GM21360 (cell line): ENCODE measurements around the gene MED23.

Source experiments
- ATAC-seq: cut with Tn5 transposase; IDR thresholded peaks from one replicate; pipeline ENCODE4 v1.9.1; 2021; ENCODE audit warnings: mild to moderate bottlenecking, moderate library complexity; ENCODE audit not compliant: unreplicated experiment

MED23 gene

DNA sequence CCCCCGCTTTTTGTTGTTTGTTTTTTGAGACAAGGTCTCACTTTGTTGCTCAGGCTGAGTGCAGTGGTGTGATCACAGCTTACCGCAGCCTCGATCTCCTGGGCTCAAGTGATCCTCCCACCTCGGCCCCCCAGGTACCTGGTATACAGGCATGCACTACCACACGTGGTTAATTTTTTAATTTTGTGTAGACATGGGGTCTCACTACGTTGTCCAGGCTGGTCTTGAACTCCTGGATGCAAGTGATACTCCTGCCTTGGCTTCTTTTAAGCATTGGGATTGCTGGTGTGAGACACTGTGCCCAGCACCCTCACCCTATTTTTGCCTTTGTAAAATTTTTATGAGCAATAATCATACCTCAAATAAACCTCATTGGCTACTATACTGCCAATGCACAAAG is 14.5 kb upstream of the MED23 start:
- ATAC-seq, result no peak

DNA sequence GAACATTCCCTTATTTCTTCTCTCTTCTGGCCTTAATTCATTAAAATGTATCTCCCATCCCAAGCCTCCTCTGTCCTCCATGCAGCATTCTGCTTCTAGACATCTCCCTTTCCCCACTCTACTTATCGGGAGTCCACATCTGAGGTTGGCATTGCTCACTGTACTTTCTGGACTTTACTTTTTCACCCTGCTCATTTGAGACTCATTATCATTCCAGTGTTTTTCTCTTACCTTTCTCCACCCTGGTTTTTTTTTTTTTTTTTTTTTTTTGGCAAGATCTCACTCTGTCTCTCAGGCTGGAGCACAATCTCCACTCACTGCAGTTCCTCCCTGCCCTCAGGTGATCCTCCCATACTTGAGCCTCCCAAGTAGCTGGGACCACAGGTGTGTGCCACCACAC is 13.5 kb upstream of the MED23 start:
- ATAC-seq, result no peak

- no peak for ATAC-seq
Observed at GRCh38 chr6:131640576-131640975, 12.5 kb upstream of the MED23 start.

GRCh38 chr6:131640100-131640499 is 12.1 kb upstream of the MED23 start:
- no peak for ATAC-seq

GRCh38 chr6:131638013-131638412 is 10.0 kb upstream of the MED23 start:
- ATAC-seq, result no peak

DNA sequence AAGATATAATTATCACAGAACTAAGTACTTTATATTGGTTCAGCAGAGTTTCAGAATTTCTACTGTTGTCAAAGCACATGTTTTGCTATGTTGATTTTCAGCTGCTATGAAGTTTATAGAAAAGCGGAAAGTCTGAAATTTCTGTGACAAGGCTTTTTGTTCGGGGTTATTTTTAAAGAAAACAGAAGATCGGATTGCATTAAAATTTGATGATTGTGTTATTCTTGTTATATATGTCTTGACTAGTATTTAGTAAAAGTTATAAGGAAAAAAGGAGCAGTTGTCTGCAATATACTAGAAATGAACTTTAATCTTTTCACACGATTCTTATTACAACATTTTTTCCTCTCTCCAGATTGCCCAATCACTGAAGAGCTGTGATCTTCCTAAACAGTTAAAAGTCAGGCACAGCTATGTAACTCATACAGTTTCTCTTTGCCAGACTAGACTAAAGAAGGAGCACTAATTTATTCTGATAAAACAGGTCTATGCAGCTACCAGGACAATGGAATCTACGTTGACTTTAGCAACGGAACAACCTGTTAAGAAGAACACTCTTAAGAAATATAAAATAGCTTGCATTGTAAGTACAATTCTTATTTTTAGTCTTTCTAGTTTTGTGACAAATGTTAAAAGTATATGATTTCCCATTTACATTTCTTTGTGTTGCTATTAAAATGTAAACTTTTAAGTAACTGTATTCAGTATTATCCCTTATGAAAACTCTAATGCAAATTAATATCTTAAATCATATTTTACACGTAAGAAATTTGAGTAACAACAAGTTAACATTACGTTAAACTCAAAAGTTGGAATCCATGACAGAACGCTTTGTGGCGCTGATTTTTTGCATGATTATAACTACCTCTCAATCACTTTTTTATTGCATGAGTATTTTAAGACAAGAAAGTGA is 9.1 kb upstream of the MED23 start, which contains the start of gene ENPP3:
Gene ENPP3 (plus strand): TSS at position 423 of the 913 bp plus-strand sequence. CDS start 83 bp downstream, at position 506.
- no peak for ATAC-seq

- peak; percentile 90 for ATAC-seq
Observed at GRCh38 chr6:131635384-131636340, 7.6 kb upstream of the MED23 start.

DNA sequence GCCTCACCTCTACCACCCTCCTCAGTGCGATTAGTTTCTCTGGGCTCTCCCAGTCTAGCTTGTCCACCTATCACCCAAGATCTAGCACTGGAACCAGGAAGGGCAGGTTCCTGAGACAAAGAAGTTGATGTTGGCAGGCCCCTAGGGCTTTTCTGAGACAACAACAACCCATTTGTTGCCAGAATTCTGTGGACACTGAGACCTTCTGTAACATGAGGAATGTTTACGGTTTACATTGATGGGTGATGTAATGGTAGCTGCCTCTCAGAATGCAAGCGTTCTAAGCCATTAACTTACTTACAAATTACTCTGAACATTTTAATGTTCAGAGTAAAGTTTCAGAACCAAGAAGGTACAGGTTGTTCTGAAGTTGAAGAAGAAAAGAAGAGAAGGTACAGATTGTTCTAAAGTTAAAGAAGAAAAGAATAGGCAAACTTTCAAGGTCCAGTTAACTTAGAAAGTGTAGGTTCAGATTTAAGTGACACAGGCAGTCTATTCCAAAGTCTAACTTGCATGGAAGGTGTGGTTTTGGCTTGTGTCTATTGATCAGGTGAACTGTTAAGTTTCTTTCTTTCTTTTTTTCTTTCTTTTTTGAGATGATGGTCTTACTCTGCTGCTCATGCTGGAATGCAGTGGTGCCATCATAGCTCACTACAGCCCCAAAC is 3.7 kb upstream of the MED23 start:
- ATAC-seq, result no peak

GRCh38 chr6:131629651-131630050 is 1.6 kb upstream of the MED23 start:
- ATAC-seq, result no peak

DNA sequence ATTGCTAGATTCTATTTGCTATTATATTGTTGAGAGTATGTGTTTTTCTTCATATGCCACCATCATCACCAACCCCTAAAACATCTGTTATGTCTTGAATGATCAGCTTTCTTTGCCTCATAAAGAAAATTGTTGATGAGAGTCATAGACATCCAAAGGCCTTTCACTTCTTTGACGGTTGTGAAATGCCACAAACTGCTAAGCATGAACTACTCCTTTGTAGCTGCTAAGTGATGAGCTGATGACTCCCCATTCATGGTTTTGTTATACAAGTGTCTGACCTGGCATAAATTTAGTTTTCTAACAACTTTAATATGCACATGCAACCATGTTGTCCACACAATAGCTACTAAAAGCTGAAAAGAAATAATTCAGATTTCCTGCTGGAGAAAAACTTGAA is 684 bp upstream of the MED23 start:
- no peak for ATAC-seq

DNA sequence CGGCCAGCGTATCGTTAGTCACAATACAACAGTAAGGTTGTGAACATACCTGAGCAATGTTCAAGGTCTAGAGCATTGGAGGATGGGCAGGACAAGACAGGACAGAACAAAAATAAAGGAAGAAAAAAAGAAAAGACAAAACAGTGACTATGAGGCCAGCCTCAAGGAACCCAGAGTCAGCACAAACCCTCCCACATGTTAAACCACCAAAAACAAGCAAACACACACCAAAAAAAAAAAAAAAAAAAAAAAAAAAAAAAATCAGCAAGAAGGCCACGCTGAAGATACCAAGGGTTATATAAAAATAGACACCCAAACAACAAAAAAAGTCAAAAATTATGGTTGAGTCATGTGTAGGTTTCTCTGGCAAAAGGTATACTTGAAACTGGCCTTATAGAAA is 12.8 kb downstream of the MED23 start:
- ATAC-seq, result no peak

GRCh38 chr6:131613296-131613925 is 14.6 kb downstream of the MED23 start:
- no peak for ATAC-seq

DNA sequence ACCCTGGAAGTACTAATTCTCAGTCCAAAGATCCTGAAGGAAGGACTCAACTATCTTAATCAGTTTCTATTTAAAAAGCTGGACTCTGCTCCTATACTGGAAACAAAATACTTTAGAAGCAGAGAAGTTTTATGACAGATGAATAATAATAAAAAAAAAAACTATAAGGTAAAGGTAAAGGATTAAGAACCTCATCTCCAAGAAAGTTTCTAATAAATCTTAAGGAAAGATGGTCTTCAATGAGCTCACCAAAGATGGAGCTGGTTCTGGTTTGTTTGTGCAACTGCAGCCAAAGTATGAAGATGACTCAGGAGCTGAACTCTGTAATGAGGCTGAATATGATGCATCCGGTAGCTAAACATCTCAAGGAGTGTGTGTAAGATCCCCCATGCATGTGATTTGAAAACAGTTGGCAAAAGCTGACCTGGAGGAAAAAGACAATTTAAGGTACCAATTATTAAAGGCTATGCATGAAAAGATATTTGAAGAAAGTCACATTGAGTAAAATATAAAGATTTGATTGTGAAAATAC is 25.2 kb downstream of the MED23 start:
- ATAC-seq, result no peak

GRCh38 chr6:131600716-131601115 is 27.3 kb downstream of the MED23 start:
- ATAC-seq, result no peak

DNA sequence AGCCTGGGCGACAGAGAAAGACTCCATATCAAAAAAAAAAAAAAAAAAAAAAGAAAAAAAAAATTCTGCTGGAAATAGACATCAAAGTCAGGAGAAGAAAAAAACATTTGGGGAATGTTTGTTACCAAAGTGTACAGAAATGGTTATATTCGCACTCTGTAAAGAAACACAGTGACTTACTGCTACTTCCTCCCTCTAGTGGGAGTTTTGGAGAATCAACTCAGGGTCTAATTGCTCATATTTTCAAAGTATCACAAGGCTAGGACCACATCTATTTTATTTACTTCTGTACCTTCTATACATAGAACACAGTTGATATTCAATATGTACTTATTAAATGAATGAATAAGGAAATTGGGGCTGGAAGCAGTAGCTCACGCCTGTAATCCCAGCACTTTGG is 30.6 kb downstream of the MED23 start:
- no peak for ATAC-seq

DNA sequence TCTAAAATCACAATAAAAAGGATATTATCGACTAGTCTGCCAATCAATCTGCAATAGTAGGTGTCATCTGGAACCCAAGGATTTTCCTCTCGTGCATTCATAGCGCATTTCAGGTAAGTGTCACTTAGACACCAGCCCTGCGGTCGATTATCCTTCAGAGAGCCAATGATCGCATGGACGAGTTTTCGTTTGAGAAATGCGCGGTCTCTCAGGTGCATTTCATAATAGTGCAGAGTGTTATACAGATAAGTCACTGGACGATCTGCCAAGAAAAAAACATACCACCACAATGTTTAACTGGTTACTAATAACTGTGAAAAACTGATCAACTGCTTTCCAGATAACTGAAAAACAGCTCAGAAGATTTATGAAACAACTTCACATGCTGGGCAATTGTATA is 34.0 kb downstream of the MED23 start:
- ATAC-seq, result no peak

DNA sequence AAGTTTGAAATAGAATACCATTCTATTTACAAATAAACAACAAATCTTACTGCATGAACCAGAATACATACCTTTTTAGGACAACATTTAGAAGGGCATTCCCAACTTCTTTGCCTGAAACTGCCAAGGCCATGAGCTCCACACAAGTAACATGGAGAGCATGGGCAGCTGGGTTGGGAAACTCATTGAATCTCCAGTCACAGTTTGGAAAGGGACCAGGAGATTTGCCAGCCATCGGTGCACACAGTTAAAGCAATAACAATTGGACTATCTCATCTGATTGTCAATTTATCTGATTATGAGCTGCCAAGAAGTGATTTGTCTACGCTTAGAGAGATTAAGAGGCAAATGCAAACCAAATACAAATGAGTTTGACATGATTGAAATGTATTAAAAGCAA is 35.1 kb downstream of the MED23 start:
- no peak for ATAC-seq

DNA sequence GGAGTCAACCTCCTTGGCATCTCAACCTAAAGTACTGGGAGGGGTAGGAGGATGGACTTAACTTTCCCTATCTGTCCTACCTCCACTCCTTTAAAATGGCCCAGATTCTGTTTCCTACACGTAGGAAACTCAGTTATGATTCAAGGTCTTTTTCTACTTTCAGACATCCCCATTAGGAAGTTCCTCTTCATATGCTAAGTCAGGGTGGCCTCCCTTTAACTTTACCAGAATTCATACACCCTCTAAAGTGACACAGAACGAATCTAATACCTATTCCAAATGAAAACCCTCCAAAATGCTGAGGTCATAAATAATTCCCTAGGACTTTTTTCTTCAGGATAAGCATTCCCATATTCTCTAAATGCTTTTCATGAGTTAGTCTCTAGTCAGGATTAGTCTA is 39.4 kb downstream of the MED23 start:
- no peak for ATAC-seq

GRCh38 chr6:131587909-131588308 is 40.1 kb downstream of the MED23 start:
- no peak for ATAC-seq

DNA sequence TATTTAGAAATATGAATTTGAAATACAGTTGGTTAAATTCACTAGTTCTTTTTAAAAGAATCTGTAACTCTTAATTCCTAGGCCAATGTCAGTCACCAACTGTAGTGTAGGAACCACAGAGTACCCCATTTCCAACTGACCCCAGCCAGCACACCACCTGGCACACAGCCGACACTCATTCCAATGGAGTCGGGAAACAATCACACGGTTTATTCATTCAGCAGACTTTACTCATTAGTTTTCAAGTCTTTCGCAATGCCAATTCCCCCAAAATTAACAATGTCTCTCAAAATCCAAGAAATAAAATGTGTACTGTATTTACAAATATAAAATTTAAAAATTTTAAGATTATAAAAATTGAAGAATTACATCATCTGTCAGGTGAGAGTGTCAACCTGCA is 41.5 kb downstream of the MED23 start:
- ATAC-seq, result no peak
